GM13977 (cell line): ENCODE results near the gene FBLN2.

Experiments
- DNase-seq: peaks from one replicate; pipeline ENCODE4 v3.0.0; 2012; ENCODE audit warnings: low spot score
- in situ Hi-C: fragments of 300-500 bp; cut with MboI; formaldehyde crosslinking; loops from one replicate; pipeline ENCODE4 v1.12.0; 2022; ENCODE audit warnings: low sequenced_read_pairs, low pct_unique_long_range_greater_than_20kb, mixed read lengths, inconsistent platforms; ENCODE audit not compliant: unreplicated experiment
- TF ChIP-seq, protein P1 (sequence below): IDR thresholded peaks from 2 replicates; pipeline ENCODE4 v1.5.1; 2012; ENCODE audit warnings: mild to moderate bottlenecking, control low read depth; ENCODE audit not compliant: insufficient read depth; ENCODE audit errors: extremely low read depth, missing control alignments

Gene FBLN2

DNA sequence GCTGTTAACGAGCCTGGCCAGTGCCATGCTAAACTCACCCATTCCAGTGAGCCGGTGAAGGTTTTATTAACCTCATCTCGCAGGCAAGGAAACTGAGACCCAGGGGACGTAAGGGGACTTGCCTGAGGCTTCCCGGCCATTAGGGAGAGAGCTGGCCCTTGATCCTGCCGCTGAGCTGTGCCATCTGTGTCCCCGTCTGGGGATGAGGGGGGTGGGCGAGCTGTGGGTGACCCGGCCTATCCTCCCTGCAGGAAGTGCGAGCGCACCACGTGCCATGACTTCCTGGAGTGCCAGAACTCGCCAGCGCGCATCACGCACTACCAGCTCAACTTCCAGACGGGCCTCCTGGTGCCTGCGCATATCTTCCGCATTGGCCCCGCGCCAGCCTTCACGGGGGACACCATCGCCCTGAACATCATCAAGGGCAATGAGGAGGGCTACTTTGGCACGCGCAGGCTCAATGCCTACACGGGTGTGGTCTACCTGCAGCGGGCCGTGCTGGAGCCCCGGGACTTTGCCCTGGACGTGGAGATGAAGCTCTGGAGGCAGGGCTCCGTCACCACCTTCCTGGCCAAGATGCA, 88.5 kb downstream of the FBLN2 start:
- TF ChIP-seq, protein P1, sequence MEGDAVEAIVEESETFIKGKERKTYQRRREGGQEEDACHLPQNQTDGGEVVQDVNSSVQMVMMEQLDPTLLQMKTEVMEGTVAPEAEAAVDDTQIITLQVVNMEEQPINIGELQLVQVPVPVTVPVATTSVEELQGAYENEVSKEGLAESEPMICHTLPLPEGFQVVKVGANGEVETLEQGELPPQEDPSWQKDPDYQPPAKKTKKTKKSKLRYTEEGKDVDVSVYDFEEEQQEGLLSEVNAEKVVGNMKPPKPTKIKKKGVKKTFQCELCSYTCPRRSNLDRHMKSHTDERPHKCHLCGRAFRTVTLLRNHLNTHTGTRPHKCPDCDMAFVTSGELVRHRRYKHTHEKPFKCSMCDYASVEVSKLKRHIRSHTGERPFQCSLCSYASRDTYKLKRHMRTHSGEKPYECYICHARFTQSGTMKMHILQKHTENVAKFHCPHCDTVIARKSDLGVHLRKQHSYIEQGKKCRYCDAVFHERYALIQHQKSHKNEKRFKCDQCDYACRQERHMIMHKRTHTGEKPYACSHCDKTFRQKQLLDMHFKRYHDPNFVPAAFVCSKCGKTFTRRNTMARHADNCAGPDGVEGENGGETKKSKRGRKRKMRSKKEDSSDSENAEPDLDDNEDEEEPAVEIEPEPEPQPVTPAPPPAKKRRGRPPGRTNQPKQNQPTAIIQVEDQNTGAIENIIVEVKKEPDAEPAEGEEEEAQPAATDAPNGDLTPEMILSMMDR = no peak
- no peak for DNase-seq
- in situ Hi-C loops = no loop called here

DNA sequence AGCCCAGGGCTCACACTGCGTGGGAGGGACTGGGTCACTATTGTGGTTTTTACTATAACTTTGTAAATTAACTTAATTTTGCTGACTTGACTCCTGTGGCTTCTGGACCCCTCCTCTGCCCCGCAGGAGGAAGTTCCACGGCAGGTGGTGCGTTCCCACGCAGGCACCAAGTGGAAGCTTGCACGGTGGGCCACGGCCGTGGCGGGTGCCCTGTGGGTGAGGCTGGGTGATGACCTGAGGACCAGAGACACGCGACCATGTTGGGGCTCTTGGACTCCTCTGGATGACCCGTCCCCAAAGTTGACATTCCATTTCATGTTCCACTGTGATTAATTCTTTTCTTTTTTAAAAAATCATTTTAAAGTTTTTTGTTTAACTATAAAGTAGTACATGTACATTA, 89.0 kb downstream of the FBLN2 start:
- in situ Hi-C loops = no loop called here
- no peak for DNase-seq
- TF ChIP-seq, protein P1 = no peak

DNA sequence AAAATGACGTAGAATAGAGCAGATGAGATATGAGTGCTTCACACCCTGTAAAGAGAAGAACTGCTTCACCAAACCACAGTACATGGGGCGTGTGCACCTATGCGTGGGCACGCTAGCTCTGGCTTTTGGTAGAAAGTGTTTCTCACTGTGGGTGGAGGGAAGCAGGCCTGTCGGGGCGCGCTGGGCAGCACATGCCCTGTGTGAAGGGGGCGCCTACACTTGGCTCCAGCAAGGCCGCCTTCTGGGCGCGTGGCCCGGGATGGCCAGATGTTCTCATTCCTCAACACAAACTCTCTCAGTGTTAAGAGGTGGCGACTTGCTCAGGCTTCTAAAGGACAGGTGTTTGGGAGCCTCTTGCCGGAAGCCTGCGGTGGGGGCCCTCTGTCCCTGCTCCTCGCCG, 90.0 kb downstream of the FBLN2 start:
- TF ChIP-seq, protein P1 = no peak
- no peak for DNase-seq
- in situ Hi-C loops = no loop called here

DNA sequence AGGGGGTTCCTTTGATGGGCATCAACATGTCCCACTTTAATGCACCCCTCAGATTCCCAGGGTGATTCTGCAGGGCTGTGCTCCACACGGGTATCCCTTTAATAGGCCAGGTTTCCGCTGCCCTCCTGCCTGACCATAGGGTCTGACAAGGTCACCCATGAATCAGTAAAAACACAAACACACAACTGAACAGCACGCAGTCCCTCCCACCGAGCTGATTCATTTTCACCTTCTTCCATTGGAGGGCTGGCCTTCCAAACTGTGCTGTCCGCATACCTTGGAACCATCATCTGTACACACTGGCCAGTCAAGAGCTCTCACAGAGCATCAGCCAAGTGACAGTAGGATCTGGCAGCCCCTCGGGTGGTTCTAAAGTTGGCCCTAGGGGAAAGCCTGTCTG, 93.7 kb downstream of the FBLN2 start:
- no peak for DNase-seq
- TF ChIP-seq, protein P1 = no peak
- in situ Hi-C loops = no loop called here

DNA sequence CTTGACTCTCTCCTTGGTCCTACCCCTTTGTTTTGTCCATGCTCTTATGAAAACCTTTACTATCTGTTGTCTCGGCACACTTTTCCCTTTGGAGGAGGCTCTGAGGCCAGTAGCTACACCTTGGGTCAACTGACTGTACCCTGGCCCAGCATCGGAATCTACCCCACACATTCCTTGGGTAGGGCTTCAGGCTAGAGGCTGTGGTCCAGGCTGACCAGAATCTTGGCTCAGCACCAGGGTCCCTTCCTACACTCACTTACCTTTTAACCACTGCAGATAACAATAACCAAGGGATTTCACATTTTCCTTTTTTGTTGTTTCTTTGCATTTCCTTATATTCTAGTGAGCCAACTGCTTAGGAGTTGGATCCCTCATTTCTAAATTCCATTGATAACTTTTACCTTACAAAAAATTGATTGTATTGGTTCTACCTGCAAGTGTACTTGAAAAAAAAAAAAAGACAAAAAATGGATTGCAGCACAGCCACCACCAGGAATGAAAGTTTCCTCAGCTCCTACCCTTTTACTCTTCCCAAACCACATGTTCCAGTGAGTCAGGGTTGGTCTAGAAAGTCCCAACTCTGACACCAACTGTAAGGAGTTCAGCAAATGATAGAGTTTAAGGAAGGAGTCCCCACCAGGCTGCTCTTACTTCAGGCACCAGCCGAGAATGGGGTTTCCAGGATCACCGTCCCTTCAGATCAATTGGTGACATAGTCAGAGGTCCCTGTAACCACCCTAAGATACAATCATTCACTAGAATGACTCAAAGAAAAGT, 95.6 kb downstream of the FBLN2 start:
- TF ChIP-seq, protein P1 = no peak
- no peak for DNase-seq
- in situ Hi-C loops = loop anchor here (5.0 kb wide), 1 partner anchor 147 kb away; no protein-coding TSS in a partner anchor

DNA sequence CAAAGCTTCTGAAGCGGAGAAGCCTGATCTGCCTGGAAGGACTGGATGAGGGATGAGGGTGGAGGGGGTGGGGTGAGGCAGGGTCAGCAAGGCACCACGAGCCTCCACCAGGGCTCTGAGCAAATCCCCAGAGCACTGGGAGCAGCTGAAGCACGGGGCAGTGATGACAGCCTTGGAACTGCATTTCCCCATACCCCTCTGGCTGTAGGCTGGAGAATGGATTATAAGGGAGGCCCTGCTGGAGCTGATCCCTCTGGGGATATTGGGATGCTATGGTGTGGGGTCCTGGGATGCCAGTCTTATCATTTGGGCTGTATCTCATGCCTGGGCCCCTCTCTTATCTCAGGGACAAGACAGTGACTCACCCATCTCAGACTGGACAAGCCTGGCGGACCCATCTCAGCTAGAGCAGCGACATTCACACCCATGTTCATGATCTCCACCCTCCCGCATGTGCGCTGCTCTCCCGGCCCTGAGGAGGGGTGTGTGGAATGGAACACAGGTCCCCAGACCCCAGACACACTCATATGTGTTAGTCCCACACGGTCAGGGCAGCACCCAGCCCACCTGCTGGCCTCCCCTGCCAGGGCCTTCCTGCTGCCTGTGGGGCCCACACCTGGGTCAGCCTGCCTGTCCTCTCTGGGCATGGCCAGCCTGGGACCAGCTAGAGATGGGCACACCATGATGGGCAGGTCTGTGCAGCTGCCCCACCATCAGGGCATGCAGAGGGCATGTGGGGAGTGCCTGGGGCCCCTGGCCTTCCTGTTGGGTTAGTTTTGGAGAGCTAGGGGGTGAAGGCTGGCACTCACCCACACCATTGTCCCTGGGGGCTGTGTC, 97.1 kb downstream of the FBLN2 start:
- TF ChIP-seq, protein P1 = no peak
- in situ Hi-C loops = loop anchor here (5.0 kb wide), 1 partner anchor 149 kb away; no protein-coding TSS in a partner anchor
- DNase-seq = no peak
